GM21515 (cell line): ENCODE data around the gene ENO2.
"Not testable (repeated sequence)": the region's sequence is repeated elsewhere in the genome, so short reads cannot be mapped to it uniquely, and the experiment has no call there.

Source experiments
- ATAC-seq: cut with Tn5 transposase; IDR thresholded peaks from one replicate; pipeline ENCODE4 v1.9.1; 2021; ENCODE audit not compliant: unreplicated experiment

Gene ENO2

DNA sequence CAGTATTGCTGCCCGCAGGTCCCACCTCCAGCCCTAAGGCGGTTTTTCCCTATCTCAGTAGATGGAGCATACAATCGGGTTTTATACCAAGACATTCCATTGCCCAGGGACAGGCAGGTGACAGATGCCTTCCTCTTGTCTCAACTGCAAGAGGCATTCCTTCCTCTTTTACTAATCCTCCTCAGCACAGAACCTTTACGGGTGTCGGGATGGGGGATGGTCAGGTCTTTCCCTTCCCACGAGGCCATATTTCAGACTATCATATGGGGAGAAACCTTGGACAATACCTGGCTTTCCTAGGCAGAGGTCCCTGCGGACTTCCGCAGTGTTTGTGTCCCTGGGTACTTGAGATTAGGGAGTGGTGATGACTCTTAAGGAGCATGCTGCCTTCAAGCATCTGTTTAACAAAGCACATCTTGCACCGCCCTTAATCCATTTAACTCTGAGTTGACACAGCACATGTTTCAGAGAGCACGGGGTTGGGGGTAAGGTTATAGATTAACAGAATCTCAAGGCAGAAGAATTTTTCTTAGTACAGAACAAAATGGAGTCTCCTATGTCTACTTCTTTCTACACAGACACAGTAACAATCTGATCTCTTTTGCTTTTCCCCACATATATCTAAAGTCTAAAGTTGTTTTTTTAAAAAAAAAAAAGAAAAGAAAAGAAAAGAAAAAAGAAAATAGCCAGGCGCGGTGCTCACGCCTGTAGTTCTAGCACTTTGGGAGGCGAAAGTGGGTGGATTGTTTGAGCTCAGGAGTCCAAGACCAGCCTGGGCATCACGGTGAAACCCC is 28.0 kb upstream of the ENO2 start:
- ATAC-seq: not testable (repeated sequence)

DNA sequence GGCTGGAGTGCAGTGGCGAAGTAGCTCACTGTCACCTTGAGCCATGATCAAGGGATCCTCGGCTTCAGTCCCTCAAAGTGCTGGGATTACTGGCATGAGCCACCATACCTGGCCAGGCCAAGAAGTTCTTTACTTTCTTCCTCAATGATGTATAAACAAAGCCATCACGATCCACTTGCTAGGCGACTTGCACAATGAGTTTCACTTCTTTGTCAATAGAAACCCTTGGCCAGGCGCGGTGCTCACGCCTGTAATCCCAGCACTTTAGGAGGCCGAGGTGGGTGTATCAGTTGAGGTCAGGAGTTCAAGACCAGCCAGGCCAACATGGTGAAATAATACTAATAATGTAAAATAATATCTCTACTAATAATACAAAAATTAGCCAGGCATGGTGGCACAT is 26.9 kb upstream of the ENO2 start:
- ATAC-seq: no peak

DNA sequence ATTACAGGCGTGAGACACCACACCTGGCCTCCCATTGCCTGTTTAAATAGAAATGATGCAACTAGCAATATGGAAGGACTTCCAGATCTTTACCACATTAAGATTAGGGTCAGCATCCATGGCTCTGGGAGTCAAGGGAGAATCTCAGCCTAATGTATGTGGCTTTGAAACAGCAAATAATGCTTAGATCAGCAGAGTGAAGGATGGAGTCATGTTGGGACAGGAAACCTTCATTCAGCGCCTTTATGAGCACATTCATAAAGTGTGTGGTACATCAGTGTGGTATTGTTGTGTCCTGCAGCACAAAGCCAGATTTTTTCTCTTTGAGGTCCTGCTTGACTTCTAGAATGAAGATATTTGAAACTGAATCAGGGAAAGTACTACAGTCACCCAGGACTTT is 26.0 kb upstream of the ENO2 start:
- no peak for ATAC-seq

DNA sequence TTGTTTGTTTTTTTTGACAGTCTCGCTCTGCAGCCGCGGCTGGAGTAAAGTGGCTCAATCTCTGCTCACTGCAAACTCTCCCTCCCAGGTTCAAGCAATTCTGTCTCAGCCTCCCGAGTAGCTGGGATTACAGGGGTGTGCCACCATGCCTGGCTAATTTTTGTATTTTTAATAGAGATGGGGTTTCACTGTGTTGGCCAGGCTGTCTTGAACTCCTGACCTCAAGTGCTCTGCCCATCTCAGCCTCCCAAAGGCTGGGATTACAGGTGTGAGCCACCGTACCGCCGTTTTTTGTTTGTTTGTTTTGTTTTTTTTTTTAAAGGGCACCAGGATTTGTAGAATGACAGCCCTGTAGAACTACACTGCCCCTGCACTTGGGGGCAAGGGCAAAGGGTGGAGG is 25.6 kb upstream of the ENO2 start:
- ATAC-seq: not testable (repeated sequence)

DNA sequence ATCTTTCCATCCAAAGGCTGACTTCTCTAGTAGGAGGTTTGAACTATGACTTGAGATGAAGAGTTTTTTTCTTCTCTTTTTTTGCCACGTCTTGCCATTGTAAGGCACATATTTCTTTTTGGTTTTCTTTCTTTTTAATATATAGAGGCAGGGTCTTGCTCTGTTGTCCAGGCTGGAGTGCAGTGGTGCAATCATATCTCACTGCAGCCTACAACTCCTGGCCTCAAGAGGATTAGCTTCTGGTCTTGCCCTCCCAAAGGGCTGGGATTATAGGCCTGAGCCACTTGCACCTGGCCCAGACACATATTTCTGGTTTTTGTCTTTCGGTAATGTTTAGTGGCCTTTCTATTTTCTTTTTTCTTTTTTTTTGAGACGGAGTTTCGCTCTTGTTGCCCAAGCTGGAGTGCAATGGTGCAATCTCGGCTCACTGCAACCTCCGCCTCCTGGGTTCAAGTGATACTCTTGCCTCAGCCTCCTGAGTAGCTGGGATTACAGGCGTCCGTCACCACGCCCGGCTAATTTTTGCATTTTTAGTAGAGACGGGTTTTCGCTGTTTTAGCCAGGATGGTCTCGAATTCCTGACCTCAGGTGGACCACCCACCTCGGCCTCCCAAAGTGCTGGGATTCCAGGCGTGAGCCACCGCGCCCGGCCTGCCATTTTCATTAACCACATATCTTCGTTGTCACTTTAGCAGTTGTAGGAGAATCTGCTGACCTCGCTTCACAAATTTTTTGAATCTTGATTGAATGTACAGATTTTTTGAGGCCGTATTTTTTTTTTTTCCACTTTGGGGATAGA is 24.4 kb upstream of the ENO2 start:
- not testable (repeated sequence) for ATAC-seq

DNA sequence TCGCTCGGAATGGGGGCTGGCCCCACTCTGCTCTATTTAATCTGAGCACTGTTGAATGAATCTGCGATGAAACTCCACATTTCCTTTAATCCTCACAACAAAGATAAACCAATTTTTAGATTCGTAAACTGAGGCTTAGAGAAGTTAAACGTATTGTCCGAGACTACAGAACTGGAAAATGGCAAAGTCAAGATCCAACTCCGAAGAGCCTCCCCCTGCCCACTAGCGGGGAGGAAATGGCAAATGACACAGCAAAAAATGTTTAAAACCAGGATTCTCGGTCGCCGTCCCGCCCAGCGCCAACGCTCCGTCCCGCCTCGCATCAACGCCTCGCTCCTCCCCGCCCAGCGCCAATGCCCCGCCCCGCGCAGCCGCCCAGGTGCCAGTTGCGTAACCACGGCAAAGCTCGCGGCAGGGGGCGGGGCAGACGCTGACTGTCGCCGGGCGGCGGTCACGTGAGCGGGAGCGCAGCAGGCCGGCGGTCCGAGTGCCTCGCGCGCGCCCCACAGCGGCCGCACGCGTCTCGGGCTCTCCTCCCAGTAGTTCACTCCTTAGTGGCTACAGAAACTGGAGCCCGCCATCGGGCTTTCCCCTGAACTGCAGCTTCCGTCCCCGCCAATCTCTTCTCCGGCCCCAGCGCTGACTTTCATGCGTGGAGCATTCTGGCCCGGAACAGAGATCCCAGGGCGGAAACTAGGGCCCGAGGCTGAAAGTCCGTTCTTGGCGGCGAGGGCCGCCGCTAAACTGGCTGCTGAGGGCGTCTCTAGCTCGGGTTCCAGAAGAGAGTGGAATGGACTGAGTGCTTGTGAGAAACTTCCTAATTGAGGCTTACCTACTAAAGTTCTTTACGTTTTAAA is 23.4 kb upstream of the ENO2 start:
- peak; percentile 94 for ATAC-seq

DNA sequence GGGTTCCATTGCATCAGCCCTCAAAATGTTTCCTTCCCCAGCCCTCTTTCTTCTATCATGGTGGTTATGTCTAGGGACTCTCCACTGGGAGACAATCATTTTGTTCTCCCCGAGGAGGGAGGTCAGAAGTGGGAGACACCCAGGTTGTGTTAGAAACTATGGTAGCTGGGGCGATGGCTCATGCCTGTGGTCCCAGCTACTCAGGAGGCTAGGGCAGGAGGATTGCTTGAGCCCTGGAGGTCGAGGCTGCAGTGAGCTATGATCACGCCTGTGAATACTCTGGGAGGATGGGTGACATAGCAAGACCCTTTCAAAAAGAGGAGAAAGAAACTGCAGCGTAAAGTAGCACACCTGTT is 22.8 kb upstream of the ENO2 start:
- no peak for ATAC-seq

DNA sequence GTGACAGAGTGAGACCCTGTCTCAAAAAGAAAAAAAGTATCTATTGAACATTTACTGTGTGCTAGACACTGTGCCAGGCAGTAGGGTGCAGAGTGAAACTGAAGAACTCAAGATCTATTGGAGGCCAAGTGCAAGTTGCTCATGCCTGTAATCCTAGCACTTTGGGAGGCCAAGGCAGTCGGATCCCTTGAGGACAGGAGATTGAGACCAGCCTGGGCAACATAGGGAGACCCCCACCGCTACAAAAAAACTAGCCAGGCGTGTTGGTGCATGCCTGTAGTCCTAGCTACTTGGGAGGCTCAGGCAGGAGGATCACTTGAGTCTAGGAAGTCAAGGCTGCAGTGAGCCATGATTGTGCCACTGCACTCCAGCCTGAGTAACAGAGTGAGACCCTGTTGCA is 21.7 kb upstream of the ENO2 start:
- not testable (repeated sequence) for ATAC-seq

DNA sequence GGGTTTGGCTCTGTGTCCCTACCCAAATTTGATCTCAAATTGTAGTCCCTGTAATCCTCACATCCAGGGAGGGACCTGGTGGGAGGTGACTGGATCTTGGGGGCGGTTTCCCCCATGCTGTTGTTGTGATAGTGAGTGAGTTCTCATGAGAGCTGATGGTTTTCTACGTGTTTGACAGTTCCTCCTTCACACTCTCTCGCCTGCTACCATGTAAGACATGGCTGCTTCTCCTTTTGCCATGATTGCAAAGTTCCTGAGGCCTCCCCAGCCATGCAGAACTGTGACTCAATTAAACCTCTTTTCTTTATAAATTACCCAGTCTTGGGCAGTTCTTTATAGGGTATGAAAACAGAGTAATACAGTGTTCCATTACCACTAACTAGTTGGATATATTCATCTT is 20.1 kb upstream of the ENO2 start:
- no peak for ATAC-seq

DNA sequence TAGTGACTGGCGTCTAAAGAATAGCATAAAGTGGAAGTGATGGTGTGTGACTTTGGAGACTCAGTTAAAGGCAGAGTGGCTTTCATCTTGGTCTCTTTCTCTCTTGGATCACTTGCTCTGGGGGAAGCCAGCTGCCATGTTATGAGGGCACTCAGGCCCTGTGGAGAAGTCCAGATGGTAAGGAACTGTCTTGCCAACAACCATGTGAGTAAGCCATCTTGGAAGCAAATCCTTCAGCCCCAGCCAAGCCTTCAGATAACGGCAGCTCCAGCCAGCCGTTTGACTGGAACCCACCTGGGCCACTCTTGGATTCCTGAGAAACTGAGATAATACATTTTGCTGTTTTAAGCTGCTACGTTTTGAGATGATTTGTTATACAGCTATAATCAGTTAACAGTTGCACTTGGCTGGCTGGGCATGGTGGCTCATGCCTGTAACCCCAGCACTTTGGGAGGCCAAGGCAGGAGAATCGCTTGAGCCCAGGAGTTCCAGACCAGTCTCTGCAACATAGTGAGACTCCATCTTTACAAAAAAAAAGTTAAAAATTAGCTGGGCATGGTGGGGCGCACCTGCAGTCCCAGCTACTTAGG is 17.4 kb upstream of the ENO2 start:
- no peak for ATAC-seq

DNA sequence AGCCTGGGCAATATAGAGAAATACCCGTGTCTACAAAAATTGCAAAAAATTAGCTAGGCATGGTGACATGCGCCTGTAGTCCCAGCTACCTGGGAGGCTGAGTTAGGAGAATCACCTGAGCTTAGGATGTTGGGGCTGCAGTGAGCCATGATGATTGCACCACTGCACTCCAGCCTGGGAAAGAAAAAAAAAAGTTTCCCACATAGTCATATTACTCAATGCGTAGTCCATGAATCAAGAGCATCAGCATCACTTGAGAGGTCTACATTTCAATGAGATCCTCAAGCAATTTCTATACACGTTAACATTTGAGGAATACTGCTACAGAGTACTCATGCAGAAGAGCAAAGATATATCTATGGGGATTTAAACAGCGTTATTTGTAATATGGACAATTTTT is 15.0 kb upstream of the ENO2 start:
- ATAC-seq: no peak

DNA sequence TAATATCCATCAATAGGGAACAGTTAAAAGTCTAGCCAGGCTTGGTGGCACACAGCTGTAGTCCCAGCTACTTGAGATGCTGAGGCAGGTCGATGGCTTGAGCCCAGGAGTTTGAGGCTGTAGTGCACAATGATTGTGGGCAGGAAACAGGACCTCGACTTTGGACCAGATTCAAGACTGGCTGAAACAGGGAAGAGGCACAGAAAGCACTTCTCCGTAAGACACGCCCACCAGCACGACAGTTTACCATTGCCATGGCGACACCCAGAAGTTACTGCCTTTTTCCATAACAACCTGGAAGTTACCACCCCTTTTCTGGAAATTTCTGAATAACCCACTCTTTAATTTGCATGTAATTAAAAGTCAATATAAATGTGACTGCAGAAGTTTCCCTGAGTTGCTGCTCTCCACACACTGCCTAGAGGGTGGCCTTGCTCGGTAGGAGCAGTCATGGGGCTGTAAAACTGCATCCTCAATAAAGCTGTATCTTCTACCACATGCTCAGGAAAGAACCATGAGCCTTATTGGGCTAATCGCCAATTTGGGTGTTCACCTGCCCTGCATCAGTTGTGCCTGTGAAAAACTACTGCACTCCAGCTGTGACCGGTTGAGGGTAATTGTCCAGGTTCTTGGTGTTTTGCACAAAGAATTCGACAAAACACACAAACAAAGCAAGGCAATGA is 14.4 kb upstream of the ENO2 start:
- no peak for ATAC-seq

DNA sequence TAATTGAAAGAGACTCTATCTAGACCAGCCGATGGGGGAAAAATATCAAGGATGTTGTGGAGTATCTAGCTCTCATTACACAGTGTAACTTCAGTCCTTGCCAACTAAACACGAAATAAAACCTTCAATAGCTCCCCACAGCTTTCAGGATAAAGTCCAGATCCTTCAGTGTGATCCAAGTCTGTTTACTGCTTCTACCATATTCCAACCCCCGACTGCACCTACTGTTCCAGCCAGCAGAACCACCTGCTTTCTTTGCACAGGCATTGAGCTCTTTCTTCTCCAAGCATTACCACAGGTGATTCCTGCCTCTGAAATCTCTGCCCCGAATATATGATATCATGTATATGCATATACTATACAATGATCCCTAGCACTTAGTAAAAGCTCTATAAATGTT is 11.9 kb upstream of the ENO2 start:
- ATAC-seq: no peak

DNA sequence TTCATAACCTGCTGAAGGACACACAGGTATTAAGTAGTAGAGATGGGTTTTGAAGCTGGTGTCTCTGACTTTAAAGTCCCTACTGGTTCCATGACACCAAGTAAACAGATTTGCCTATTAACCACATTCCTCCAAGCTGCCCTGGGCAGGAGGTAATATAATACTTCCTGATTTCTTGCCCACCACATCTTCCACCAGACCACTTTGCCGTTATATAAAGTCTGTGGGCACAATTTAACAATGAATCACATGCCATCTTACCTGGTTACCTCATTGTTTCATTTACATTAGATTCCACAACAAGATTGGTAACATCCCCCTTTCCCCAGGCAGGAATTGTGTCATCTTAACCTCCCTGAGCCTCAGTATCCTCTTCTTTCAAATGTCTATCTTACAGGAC is 10.7 kb upstream of the ENO2 start:
- ATAC-seq: no peak

DNA sequence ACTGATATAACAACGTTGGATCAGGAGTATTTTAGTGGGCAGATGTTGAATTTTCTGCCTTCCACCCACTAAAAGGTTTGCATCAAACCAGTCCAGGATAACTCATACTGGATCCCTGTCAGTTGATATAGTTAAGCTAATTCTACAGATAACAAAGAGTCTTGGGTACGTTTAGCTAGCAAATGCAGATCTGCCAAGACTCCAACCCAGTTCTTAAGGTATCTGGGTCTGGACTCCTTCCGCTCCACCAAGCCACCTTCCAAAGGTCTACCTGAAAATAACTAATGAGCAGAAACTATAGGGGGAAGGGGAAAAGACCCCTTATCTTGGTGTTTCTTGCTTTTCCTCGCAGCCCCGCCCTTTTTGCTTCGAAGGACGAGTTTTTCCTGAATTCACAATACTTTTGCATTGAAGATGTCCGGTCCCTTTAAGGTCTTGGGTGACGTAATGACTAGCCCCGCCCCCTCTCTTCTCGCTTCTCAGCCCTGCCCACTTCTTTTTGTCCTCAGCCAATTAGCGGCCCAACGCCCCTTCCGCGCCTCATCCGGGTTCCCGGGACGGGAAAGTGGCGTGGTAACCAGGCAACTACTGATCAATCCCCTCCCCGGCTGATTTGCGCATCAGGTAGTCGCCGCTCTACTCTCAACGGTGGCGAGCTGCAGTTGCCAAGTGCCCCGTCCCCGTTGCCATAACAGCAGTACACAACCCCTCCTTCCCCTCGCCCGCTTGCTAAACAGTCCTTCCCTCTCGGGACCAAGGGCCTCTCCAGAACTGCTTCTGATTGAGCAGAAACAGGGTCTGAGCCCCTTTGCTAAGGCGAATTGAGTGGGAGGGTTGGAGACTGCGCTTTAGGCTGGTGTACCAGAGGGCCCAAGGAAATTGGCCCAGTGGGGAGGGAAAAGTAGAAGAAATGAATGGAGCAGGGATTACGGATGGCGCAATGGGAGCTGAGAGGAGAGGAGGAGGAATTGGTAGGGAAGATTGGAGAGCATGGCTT is 9.8 kb upstream of the ENO2 start, which contains the start of gene LRRC23:
Gene LRRC23, plus strand, starts transcription at position 543 of the 997 bp plus-strand sequence. CDS start 812 bp downstream, outside the sequence.
- ATAC-seq: peak; percentile 92

DNA sequence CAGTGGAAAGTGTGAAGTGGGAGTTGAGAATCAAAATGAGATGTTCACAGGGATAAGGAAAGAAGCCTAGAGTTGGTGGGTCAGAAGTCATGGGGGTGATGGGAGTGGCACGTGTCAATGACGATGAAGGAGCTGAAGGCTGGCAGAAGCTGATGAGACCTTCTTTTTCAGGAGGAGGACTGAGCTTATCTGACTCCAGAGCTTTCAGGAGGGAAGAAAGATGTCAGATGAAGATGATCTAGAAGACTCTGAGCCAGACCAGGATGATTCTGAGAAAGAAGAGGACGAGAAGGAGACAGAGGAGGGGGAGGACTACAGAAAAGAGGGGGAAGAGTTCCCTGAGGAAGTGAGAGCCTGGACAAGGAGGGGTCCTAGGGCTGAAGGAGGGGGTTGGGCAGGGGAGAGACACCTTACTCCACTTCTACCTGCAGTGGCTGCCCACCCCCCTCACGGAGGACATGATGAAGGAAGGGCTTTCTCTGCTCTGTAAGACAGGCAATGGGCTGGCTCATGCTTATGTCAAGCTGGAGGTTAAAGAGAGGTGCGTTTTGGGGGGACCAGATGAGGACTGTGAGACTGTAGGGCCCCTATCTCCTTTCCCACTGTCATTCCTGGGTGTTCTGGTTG is 8.9 kb upstream of the ENO2 start:
- no peak for ATAC-seq

DNA sequence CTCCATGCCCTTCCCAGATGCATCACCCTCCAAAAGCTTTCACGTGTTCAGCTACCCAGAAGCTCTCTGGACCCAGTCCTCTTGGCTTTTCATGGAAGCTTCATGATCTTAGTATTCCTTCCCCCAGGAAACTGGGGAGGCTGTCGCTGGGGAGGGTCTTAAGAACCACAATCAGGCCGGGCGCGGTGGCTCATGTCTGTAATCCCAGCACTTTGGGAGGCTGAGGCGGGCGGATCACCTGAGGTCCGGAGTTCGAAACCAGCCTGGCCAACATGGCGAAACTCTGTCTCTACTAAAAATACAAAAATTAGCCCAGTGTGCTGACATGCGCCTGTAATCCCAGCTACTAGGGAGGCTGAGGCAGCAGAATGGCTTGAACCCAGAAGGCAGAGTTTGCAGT is 6.2 kb upstream of the ENO2 start:
- ATAC-seq: not testable (repeated sequence)

DNA sequence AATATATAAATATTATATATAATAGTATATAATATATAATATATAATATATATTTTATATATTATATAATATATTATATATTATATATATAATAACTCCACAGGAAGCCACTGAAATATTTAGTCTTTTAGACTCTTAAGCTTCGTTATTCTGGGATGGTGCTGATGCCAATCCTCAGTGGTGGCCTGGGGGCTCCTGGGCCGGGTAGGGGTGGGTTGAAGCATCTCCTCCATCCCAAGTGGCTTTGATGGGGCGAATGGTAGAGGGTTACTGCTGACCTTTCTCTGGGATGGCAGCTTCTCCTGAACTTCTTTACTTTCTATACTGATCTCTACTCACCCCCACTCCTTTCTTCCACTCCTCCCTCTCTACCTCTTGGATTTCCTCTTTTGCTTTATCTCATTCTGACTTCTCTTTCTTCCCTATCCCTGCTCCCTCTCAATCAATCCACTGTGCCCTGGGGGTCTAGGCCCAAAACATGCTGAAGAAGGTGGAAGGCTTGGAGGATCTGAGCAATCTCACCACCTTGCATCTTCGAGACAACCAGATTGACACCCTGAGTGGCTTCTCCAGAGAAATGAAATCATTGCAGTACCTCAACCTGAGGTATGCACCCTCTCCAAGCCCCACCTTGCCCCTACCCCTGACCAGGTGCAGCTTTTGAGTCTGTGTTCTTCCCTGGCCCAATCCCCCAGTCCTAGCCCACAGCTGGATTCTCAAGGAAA is 4.8 kb upstream of the ENO2 start:
- ATAC-seq: no peak
